HepG2 (cell line): ENCODE measurements around the gene SMTNL2. TPM values are rescaled to one million over a fixed set of nuclear protein-coding genes. Genes with fewer than 3 reads are reported as not detected.
A peak's percentile ranks its signal among the peaks of the same experiment; 100 is the strongest.

Source experiments
- ATF7 ChIP-seq, 2 experiments: fragments of 450-650 bp in 1 of 2; sonication (generic) in 1 of 2; formaldehyde crosslinking in 1 of 2; IDR thresholded peaks; 2 replicates each; pipeline versions ENCODE4 v1.4.0 to v1.6.1; 2016 to 2020; ENCODE audit warnings: antibody characterized with exemption in 1 of 2, mild to moderate bottlenecking in 1 of 2, missing genetic modification reagents in 1 of 2
- EP300 ChIP-seq, 3 experiments: sonication (generic) in 1 of 3; formaldehyde crosslinking in 1 of 3; IDR thresholded peaks; 2 replicates each; pipeline versions ENCODE4 v1.5.1 to v1.6.1; 2011 to 2020; ENCODE audit warnings: low read depth in 2 of 3, low read length in 2 of 3, borderline replicate concordance in 1 of 3, improper control_type of control experiment in 1 of 3, mild to moderate bottlenecking in 1 of 3, missing genetic modification reagents in 1 of 3, moderate library complexity in 1 of 3
- ERF ChIP-seq: IDR thresholded peaks from 2 replicates; pipeline ENCODE4 v1.6.1; 2018; ENCODE audit warnings: missing biosample characterization, missing genetic modification reagents
- GLMP ChIP-seq: sonication (generic); formaldehyde crosslinking; IDR thresholded peaks from 2 replicates; pipeline ENCODE4 v1.9.0; 2021; ENCODE audit warnings: missing genetic modification reagents, mild to moderate bottlenecking, borderline replicate concordance
- GMEB2 ChIP-seq: IDR thresholded peaks from 2 replicates; pipeline ENCODE4 v1.6.1; 2016; ENCODE audit warnings: missing biosample characterization, missing genetic modification reagents, low read depth
- NCOA1 ChIP-seq: sonication (generic); formaldehyde crosslinking; IDR thresholded peaks from 2 replicates; pipeline ENCODE4 v1.9.0; 2021; ENCODE audit warnings: missing genetic modification reagents
- NCOA5 ChIP-seq: sonication (generic); formaldehyde crosslinking; IDR thresholded peaks from 2 replicates; pipeline ENCODE4 v1.4.0; 2020; ENCODE audit warnings: missing genetic modification reagents
- PCBP2 ChIP-seq: fragments of 200-400 bp; formaldehyde crosslinking; optimal IDR thresholded peaks from 2 replicates; pipeline ENCODE3; 2018; ENCODE audit warnings: low read length, low read depth; ENCODE audit not compliant: poor library complexity, severe bottlenecking
- RFXAP ChIP-seq: sonication (generic); formaldehyde crosslinking; IDR thresholded peaks from 2 replicates; pipeline ENCODE4 v1.4.0; 2020; ENCODE audit warnings: missing genetic modification reagents, borderline replicate concordance
- SSRP1 ChIP-seq: IDR thresholded peaks from 2 replicates; pipeline ENCODE4 v1.6.1; 2016; ENCODE audit warnings: control low read depth
- TEAD3 ChIP-seq: optimal IDR thresholded peaks from 2 replicates; pipeline ENCODE3; 2016; ENCODE audit warnings: borderline replicate concordance
- YEATS2 ChIP-seq: sonication (generic); formaldehyde crosslinking; IDR thresholded peaks from 2 replicates; pipeline ENCODE4 v1.4.0; 2020; ENCODE audit warnings: missing genetic modification reagents, borderline replicate concordance
- ZKSCAN8 ChIP-seq: IDR thresholded peaks from 2 replicates; pipeline ENCODE4 v1.6.1; 2016; ENCODE audit warnings: borderline replicate concordance, missing genetic modification reagents, missing compliant biosample characterization
- ZNF143 ChIP-seq: sonication (generic); formaldehyde crosslinking; IDR thresholded peaks from 2 replicates; pipeline ENCODE4 v1.4.0; 2020; ENCODE audit warnings: missing genetic modification reagents
- ZNF276 ChIP-seq: sonication (generic); formaldehyde crosslinking; IDR thresholded peaks from 2 replicates; pipeline ENCODE4 v1.4.0; 2020; ENCODE audit warnings: mild to moderate bottlenecking, low read depth, missing genetic modification reagents
- ZNF343 ChIP-seq: sonication (generic); formaldehyde crosslinking; IDR thresholded peaks from 2 replicates; pipeline ENCODE4 v1.4.0; 2020; ENCODE audit warnings: mild to moderate bottlenecking, missing genetic modification reagents
- ZNF446 ChIP-seq: sonication (generic); formaldehyde crosslinking; IDR thresholded peaks from 2 replicates; pipeline ENCODE4 v1.5.0; 2020; ENCODE audit warnings: mild to moderate bottlenecking, missing genetic modification reagents
- ZNF597 ChIP-seq: sonication (generic); formaldehyde crosslinking; IDR thresholded peaks from 2 replicates; pipeline ENCODE4 v1.5.0; 2020; ENCODE audit warnings: missing genetic modification reagents
- ZNF770 ChIP-seq: sonication (generic); formaldehyde crosslinking; IDR thresholded peaks from 2 replicates; pipeline ENCODE4 v1.5.0; 2020; ENCODE audit warnings: mild to moderate bottlenecking, missing genetic modification reagents
- ZNF772 ChIP-seq: sonication (generic); formaldehyde crosslinking; IDR thresholded peaks from 2 replicates; pipeline ENCODE4 v1.5.0; 2020; ENCODE audit warnings: mild to moderate bottlenecking, missing genetic modification reagents
- polyA plus RNA-seq, 8 experiments: library from polyadenylated mRNA; depleted of rRNA in 3 of 8; stranded (reverse) in 7 of 8; unstranded in 1 of 8; fragments of >200 nt; fragmentation: Illumina TruSeq in 4 of 8; extraction: Trizol in 4 of 8; gene quantifications; 2 replicates each; pipeline versions ENCODE4 v1.2.1 to v1.2.3, GENCODE V29; 2011 to 2016; ENCODE audit warnings: low read depth in 4 of 8, missing spikeins in 1 of 8, mixed read lengths in 1 of 8; ENCODE audit not compliant: insufficient read depth in 1 of 8
- total RNA-seq, 5 experiments: library from RNA; depleted of rRNA; stranded (reverse); fragments of >200 nt; fragmentation: Illumina TruSeq; extraction: Trizol; gene quantifications; 2 replicates each; pipeline ENCODE4 v1.2.3, GENCODE V29; 2016; ENCODE audit warnings: low read depth in 1 of 5

The SMTNL2 gene
- total and polyA plus RNA-seq, 2 of the 13 experiments (the other 11 are each of a cell fraction or from before 2014, with no cell fraction given), result 0.41 to 5.1 TPM

- TF ChIP-seq ZNF276 (CRISPR knock-in tag) (0 out of 2 replicates have a peak, but pooled peaks have one; percentile 65), ZNF772 (CRISPR knock-in tag) (peak; percentile 55; the same call in 1 of the 2 replicates), PCBP2 (no peak), ZNF143 (CRISPR knock-in tag) (peak; percentile 48; the same call in 1 of the 2 replicates), NCOA5 (no peak), ATF7 (IDR thresholded peaks at IDR 0.05) (no peak), ATF7 (CRISPR knock-in tag; IDR thresholded peaks at IDR 0.05) (0 out of 2 replicates have a peak, but pooled peaks have one; percentile 65), YEATS2 (no peak; the same call in 1 of the 2 replicates), ZNF597 (CRISPR knock-in tag) (no peak), RFXAP (CRISPR knock-in tag) (0 out of 2 replicates have a peak, but pooled peaks have one; percentile 17), EP300 (IDR thresholded peaks at IDR 0.05; ENCODE audit: low read depth in 2 of 2, low read length in 2 of 2) (no peak), EP300 (CRISPR knock-in tag; IDR thresholded peaks at IDR 0.05; ENCODE audit: borderline replicate concordance) (no peak), TEAD3 (peak; percentile 75), ZNF343 (CRISPR knock-in tag) (peak; percentile 9; the same call in 1 of the 2 replicates), SSRP1 (CRISPR knock-in tag) (no peak), ZNF446 (CRISPR knock-in tag) (peak; percentile 40; the same call in 1 of the 2 replicates), GLMP (CRISPR knock-in tag) (no peak), ZKSCAN8 (CRISPR knock-in tag) (no peak), GMEB2 (CRISPR knock-in tag) (no peak), ERF (CRISPR knock-in tag) (peak; percentile 72; the same call in 1 of the 2 replicates), ZNF770 (CRISPR knock-in tag) (0 out of 2 replicates have a peak, but pooled peaks have one; percentile 47), NCOA1 (CRISPR knock-in tag) (0 out of 2 replicates have a peak, but pooled peaks have one; percentile 66)
Observed at GRCh38 chr17:4554997-4555799, 29.1 kb upstream of the SMTNL2 start, which contains the start of gene MYBBP1A (continued).
